Activated CD4-positive, alpha-beta T cell treated with anti-CD3 and anti-CD28 coated beads, Interleukin-2, amount 10 ng/mL, durations not matched to agents 24 days and 14 days (primary cell): ENCODE measurements around the gene GADL1. TPM values are rescaled to one million over a fixed set of nuclear protein-coding genes. Genes with fewer than 3 reads are reported as not detected.

Source experiments
- DNase-seq: peaks from one replicate; pipeline ENCODE4 v3.0.0; 2022
- H3K27ac Mint-ChIP-seq: one replicate; pipeline ENCODE4 v1.8.0; 2022; ENCODE audit warnings: mild to moderate bottlenecking, mixed read lengths
- H3K27me3 Mint-ChIP-seq: one replicate; pipeline ENCODE4 v1.8.0; 2022; ENCODE audit warnings: mixed read lengths
- H3K36me3 Mint-ChIP-seq: one replicate; pipeline ENCODE4 v1.8.0; 2022; ENCODE audit warnings: low read depth, mild to moderate bottlenecking, mixed read lengths
- H3K4me1 Mint-ChIP-seq: one replicate; pipeline ENCODE4 v1.8.0; 2021; ENCODE audit warnings: mixed read lengths
- H3K4me3 Mint-ChIP-seq: one replicate; pipeline ENCODE4 v1.8.0; 2022; ENCODE audit warnings: mild to moderate bottlenecking, moderate library complexity, mixed read lengths
- H3K9me3 Mint-ChIP-seq: one replicate; pipeline ENCODE4 v1.8.0; 2021; ENCODE audit warnings: mixed read lengths
- intact Hi-C: fragments of 100-400 bp; cut with micrococcal nuclease; formaldehyde crosslinking; loops from one replicate; pipeline ENCODE4 v1.15.1; 2023
- total RNA-seq: library from RNA; stranded (reverse); gene quantifications from 2 replicates; pipeline ENCODE4 v1.2.3, GENCODE V29; 2022

The GADL1 gene
- total RNA-seq, 1 donor from 2014 or later, result not detected

GRCh38 chr3:30694668-30695067, 199.8 kb downstream of the GADL1 start:
- H3K4me3 Mint-ChIP-seq, result no peak overlapping the region
- H3K36me3 Mint-ChIP-seq, result peaks cover 73% of the 10 kb centered on the region
- H3K9me3 Mint-ChIP-seq, result no peaks in the 10 kb centered on the region
- H3K4me1 Mint-ChIP-seq, result peaks cover 27% of the 10 kb centered on the region
- no peak for DNase-seq
- H3K27me3 Mint-ChIP-seq, result no peaks in the 10 kb centered on the region
- H3K27ac Mint-ChIP-seq, result no peak overlapping the region
- intact Hi-C loops, result loop anchor here (5.0 to 10.0 kb wide), 2 partner anchors 58 to 680 kb away; no protein-coding TSS in a partner anchor

- H3K27me3 Mint-ChIP-seq, result no peaks in the 10 kb centered on the region
- peaks cover 30% of the 10 kb centered on the region for H3K4me1 Mint-ChIP-seq
- no peak overlapping the region for H3K27ac Mint-ChIP-seq
- H3K36me3 Mint-ChIP-seq, result peaks cover 74% of the 10 kb centered on the region
- no peaks in the 10 kb centered on the region for H3K9me3 Mint-ChIP-seq
- intact Hi-C loops, result loop anchor here (5.0 to 10.0 kb wide), 2 partner anchors 58 to 679 kb away; no protein-coding TSS in a partner anchor
- no peak for DNase-seq
- no peak overlapping the region for H3K4me3 Mint-ChIP-seq
These were observed 200.3 kb downstream of the GADL1 start for GRCh38 chr3:30694148-30694547.

GRCh38 chr3:30693470-30694120, 200.9 kb downstream of the GADL1 start:
- intact Hi-C loops, result loop anchor here (1.0 to 10.0 kb wide), 7 partner anchors 39 to 679 kb away; no protein-coding TSS in a partner anchor

DNA sequence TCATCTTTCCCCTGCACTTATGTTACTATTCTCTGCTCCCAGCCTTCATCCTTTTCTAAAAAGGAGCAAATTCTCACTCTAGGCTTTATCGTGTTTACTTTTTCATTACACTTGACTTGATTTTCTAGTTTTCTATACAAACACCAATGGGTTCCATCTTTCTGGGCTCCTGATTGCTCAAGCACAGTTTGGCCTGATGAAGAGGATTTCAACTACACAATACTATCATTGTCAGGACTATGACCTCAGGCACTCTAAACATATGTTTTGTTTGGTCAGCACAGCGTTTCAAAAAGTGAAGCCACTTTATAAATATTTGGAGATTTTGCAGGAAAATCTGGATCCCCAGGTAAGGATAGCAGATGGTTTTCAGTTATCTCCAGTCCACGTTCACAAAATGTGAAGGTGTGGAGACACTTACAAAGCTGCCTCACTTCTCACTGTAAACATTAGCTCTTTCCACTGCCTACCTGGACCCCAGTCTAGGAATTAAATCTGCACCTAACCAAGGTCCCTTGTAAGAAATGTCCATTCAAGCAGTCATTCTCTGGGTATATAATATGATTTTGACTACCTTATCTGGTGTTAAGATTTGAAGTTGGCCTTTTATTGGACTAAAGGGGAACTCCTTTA, 201.8 kb downstream of the GADL1 start:
- no peak for DNase-seq
- Mint-ChIP-seq H3K36me3 (peaks cover 75% of the 10 kb centered on the region), H3K4me1 (peaks cover 43% of the 10 kb centered on the region), H3K4me3 (no peak overlapping the region), H3K9me3 (no peaks in the 10 kb centered on the region), H3K27ac (peak overlapping the region; percentile 54), H3K27me3 (no peaks in the 10 kb centered on the region)
- intact Hi-C loops, result loop anchor here (1.0 to 10.0 kb wide), 7 partner anchors 38 to 678 kb away; no protein-coding TSS in a partner anchor

More at GRCh38 chr3:30693470-30694120, 200.9 kb downstream of the GADL1 start:
- no peaks in the 10 kb centered on the region for H3K9me3 Mint-ChIP-seq
- no peak overlapping the region for H3K4me3 Mint-ChIP-seq
- H3K36me3 Mint-ChIP-seq, result peaks cover 74% of the 10 kb centered on the region
- no peaks in the 10 kb centered on the region for H3K27me3 Mint-ChIP-seq
- H3K4me1 Mint-ChIP-seq, result peaks cover 35% of the 10 kb centered on the region
- DNase-seq, result peak; percentile 83
- peak overlapping the region; percentile 27 for H3K27ac Mint-ChIP-seq

- Mint-ChIP-seq H3K36me3 (peaks cover 78% of the 10 kb centered on the region), H3K27ac (no peak overlapping the region), H3K27me3 (no peaks in the 10 kb centered on the region), H3K4me3 (no peak overlapping the region), H3K4me1 (peaks cover 45% of the 10 kb centered on the region), H3K9me3 (no peaks in the 10 kb centered on the region)
- no peak for DNase-seq
- intact Hi-C loops, result loop anchor here (2.0 to 10.0 kb wide), 4 partner anchors 37 to 677 kb away; no protein-coding TSS in a partner anchor
These were observed 202.5 kb downstream of the GADL1 start for GRCh38 chr3:30691944-30692343.

DNA sequence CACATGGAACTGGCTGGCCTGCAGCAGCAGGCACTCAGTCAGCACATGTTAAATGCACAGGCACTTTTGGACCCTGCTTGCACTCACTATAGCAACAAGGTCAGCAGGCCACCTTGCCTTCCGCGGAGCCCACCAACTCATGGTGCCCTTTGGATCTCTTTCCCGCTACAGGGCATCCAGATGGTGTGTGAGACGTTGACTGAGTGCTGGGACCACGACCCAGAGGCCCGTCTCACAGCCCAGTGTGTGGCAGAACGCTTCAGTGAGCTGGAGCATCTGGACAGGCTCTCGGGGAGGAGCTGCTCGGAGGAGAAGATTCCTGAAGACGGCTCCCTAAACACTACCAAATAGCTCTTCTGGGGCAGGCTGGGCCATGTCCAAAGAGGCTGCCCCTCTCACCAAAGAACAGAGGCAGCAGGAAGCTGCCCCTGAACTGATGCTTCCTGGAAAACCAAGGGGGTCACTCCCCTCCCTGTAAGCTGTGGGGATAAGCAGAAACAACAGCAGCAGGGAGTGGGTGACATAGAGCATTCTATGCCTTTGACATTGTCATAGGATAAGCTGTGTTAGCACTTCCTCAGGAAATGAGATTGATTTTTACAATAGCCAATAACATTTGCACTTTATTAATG, 203.1 kb downstream of the GADL1 start:
- Mint-ChIP-seq H3K4me1 (peaks cover 50% of the 10 kb centered on the region), H3K27me3 (no peaks in the 10 kb centered on the region), H3K36me3 (peaks cover 78% of the 10 kb centered on the region), H3K9me3 (no peaks in the 10 kb centered on the region), H3K4me3 (no peak overlapping the region), H3K27ac (no peak overlapping the region)
- intact Hi-C loops, result loop anchor here (5.0 to 10.0 kb wide), 2 partner anchors 61 to 677 kb away; no protein-coding TSS in a partner anchor
- DNase-seq, result no peak

GRCh38 chr3:30690199-30690598, 204.3 kb downstream of the GADL1 start:
- Mint-ChIP-seq H3K27me3 (no peaks in the 10 kb centered on the region), H3K27ac (peak overlapping the region; percentile 4), H3K36me3 (peaks cover 80% of the 10 kb centered on the region), H3K9me3 (peaks cover 6% of the 10 kb centered on the region), H3K4me1 (peaks cover 55% of the 10 kb centered on the region), H3K4me3 (no peak overlapping the region)
- no peak for DNase-seq
- intact Hi-C loops, result loop anchor here (5.0 to 10.0 kb wide), 2 partner anchors 62 to 675 kb away; no protein-coding TSS in a partner anchor

- intact Hi-C loops, result no loop called here
- Mint-ChIP-seq H3K4me1 (peaks cover 63% of the 10 kb centered on the region), H3K36me3 (peaks cover 74% of the 10 kb centered on the region), H3K4me3 (peak overlapping the region; percentile 78), H3K9me3 (peaks cover 8% of the 10 kb centered on the region), H3K27ac (peak overlapping the region; percentile 91), H3K27me3 (no peaks in the 10 kb centered on the region)
- DNase-seq, result peak; percentile 64
These were observed 205.5 kb downstream of the GADL1 start for GRCh38 chr3:30688776-30689641.

DNA sequence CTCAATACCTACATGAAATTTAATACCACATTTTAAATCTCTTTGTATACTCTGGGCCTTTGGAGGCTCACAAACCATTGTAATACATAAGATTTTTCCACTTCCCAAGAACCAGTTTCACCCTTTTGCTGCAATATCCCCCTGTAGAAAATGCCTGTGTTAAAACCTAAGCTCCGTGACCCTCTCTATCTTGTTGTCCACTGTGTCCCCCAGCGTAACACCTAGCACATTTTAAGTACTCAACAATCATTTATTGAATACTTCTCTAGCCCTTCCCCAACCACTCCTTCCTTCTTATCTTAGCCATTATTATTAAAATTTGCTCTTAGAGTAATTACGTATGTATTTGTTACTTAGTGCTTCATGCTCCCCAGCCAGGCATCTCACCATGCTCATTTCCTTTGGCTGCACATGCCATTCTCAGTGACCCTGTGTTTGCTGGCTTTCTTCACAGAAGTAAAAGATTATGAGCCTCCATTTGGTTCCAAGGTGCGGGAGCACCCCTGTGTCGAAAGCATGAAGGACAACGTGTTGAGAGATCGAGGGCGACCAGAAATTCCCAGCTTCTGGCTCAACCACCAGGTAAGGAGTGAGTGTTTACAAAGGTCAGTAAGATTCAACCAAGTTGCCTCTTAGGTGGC, 206.4 kb downstream of the GADL1 start:
- no peak overlapping the region for H3K4me3 Mint-ChIP-seq
- intact Hi-C loops, result no loop called here
- H3K36me3 Mint-ChIP-seq, result peaks cover 70% of the 10 kb centered on the region
- no peak for DNase-seq
- no peaks in the 10 kb centered on the region for H3K27me3 Mint-ChIP-seq
- H3K9me3 Mint-ChIP-seq, result peaks cover 8% of the 10 kb centered on the region
- H3K27ac Mint-ChIP-seq, result peak overlapping the region; percentile 49
- peaks cover 65% of the 10 kb centered on the region for H3K4me1 Mint-ChIP-seq

DNA sequence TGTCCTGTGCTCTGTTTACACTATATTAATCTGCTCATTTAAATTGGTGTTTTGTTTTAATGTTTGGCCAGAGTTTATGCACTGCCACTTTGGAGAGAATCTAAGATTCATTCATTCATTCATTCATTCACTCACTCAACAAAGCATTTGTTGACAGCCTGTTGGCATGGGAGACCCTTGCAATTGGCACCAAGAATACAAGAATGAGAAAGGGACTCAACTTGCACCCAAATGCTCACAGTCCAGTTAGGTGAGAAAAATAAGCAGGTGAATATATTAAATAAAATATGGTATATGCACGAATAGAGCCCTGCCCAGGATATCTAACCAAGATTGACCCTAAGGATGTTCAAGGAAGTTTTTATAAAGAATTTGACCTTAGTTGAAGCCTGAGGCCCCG, 207.7 kb downstream of the GADL1 start:
- peak overlapping the region; percentile 6 for H3K27ac Mint-ChIP-seq
- H3K4me3 Mint-ChIP-seq, result no peak overlapping the region
- intact Hi-C loops, result no loop called here
- DNase-seq, result no peak
- H3K27me3 Mint-ChIP-seq, result no peaks in the 10 kb centered on the region
- H3K4me1 Mint-ChIP-seq, result peaks cover 69% of the 10 kb centered on the region
- peaks cover 8% of the 10 kb centered on the region for H3K9me3 Mint-ChIP-seq
- peaks cover 70% of the 10 kb centered on the region for H3K36me3 Mint-ChIP-seq

DNA sequence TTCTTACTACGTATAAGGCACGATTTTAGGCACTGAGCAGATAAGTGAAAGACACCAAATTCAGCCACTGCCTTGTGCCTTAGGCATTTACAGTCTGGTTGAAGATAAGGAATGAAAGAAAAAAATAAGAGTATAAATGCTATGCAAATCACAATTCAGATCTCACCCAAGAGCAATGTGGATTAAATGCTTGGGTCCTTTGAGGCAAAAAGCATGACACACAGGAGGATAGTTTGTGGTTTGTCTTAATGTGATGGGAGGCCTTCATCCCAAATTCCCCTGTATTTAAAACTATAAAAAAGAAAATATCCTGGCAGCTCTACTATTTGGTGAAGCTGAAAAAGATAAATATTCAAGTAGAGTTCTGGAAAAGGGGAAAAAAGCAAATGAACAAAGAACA, 208.3 kb downstream of the GADL1 start:
- Mint-ChIP-seq H3K36me3 (peaks cover 75% of the 10 kb centered on the region), H3K4me3 (no peak overlapping the region), H3K9me3 (peaks cover 8% of the 10 kb centered on the region), H3K27me3 (no peaks in the 10 kb centered on the region), H3K27ac (no peak overlapping the region), H3K4me1 (peaks cover 72% of the 10 kb centered on the region)
- DNase-seq, result no peak
- intact Hi-C loops, result no loop called here

DNA sequence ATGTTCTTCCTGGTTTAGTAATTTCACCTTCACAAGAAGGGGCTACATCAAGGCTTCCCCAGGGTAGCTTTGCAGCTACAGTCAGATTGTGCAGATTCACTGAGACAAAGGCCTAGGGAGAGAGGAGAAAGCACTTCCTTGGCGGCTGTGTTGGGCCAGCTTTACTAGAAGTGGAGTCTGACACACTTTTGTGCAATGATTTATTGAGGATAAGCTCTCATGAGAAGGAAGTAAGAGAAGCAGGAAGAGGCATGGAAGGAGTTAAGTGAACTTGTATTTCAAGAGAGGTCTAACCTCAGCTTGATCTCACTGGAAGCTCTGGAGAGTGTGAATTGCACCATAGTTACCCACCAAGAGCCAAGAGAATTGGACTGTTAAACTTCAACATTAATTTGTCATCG, 209.2 kb downstream of the GADL1 start:
- H3K4me3 Mint-ChIP-seq, result no peak overlapping the region
- H3K4me1 Mint-ChIP-seq, result peaks cover 74% of the 10 kb centered on the region
- peak; percentile 64 for DNase-seq
- H3K27me3 Mint-ChIP-seq, result no peaks in the 10 kb centered on the region
- intact Hi-C loops, result no loop called here
- H3K36me3 Mint-ChIP-seq, result peaks cover 77% of the 10 kb centered on the region
- peak overlapping the region; percentile 79 for H3K27ac Mint-ChIP-seq
- peaks cover 8% of the 10 kb centered on the region for H3K9me3 Mint-ChIP-seq

- Mint-ChIP-seq H3K4me3 (no peak overlapping the region), H3K36me3 (peaks cover 76% of the 10 kb centered on the region), H3K27me3 (no peaks in the 10 kb centered on the region), H3K9me3 (peaks cover 8% of the 10 kb centered on the region), H3K4me1 (peaks cover 78% of the 10 kb centered on the region), H3K27ac (peak overlapping the region; percentile 21)
- intact Hi-C loops, result no loop called here
- no peak for DNase-seq
These were observed 210.1 kb downstream of the GADL1 start for GRCh38 chr3:30684356-30684755.
